Measurements from ENCODE around the gene PTTG1IP.
"Not testable (repeated sequence)": the region's sequence is repeated elsewhere in the genome, so short reads cannot be mapped to it uniquely, and the experiment has no call there.

The PTTG1IP gene

GRCh38 chr21:44879238-44879637 lies 5.7 kb upstream of the PTTG1IP start:
- DNase-seq: not testable (repeated sequence)

GRCh38 chr21:44878053-44878982 lies 4.8 kb upstream of the PTTG1IP start:
- no peak for DNase-seq

GRCh38 chr21:44876849-44877575 lies 3.5 kb upstream of the PTTG1IP start:
- DNase-seq: no peak

GRCh38 chr21:44875316-44875700 lies 1.8 kb upstream of the PTTG1IP start:
- no peak for DNase-seq

- peak; percentile 54 for DNase-seq
Measured at GRCh38 chr21:44874497-44875315, 1.2 kb upstream of the PTTG1IP start.

GRCh38 chr21:44874240-44874496 lies 678 bp upstream of the PTTG1IP start:
- peak; percentile 46 for DNase-seq

- no peak for DNase-seq
Measured at GRCh38 chr21:44872649-44873355, 688 bp downstream of the PTTG1IP start.

- DNase-seq: no peak
Measured at GRCh38 chr21:44872323-44872648, 1.2 kb downstream of the PTTG1IP start.

GRCh38 chr21:44871576-44872269 lies 1.8 kb downstream of the PTTG1IP start:
- no peak for DNase-seq

- no peak for DNase-seq
Measured at GRCh38 chr21:44870748-44871495, 2.6 kb downstream of the PTTG1IP start.

- no peak for DNase-seq
Measured at GRCh38 chr21:44869781-44870747, 3.4 kb downstream of the PTTG1IP start.

GRCh38 chr21:44868707-44869106 lies 4.8 kb downstream of the PTTG1IP start:
- DNase-seq: no peak

- DNase-seq: no peak
Measured at GRCh38 chr21:44867999-44868700, 5.3 kb downstream of the PTTG1IP start.

GRCh38 chr21:44867464-44867863 lies 6.0 kb downstream of the PTTG1IP start:
- DNase-seq: no peak

GRCh38 chr21:44866780-44867179 lies 6.7 kb downstream of the PTTG1IP start:
- DNase-seq: no peak

GRCh38 chr21:44865561-44866280 lies 7.8 kb downstream of the PTTG1IP start:
- no peak for DNase-seq

GRCh38 chr21:44862869-44863685 lies 10.4 kb downstream of the PTTG1IP start:
- DNase-seq: no peak

GRCh38 chr21:44858791-44859190 lies 14.7 kb downstream of the PTTG1IP start:
- DNase-seq: no peak
